ENCODE measurements around the gene AK4. TPM values are rescaled to one million over a fixed set of nuclear protein-coding genes. Genes with fewer than 3 reads are reported as not detected.

AK4 gene
- polyA plus RNA-seq, 1 donor (not counting 4 experiments of a cell fraction or from before 2014, with no cell fraction given) = 90.0 TPM

DNA sequence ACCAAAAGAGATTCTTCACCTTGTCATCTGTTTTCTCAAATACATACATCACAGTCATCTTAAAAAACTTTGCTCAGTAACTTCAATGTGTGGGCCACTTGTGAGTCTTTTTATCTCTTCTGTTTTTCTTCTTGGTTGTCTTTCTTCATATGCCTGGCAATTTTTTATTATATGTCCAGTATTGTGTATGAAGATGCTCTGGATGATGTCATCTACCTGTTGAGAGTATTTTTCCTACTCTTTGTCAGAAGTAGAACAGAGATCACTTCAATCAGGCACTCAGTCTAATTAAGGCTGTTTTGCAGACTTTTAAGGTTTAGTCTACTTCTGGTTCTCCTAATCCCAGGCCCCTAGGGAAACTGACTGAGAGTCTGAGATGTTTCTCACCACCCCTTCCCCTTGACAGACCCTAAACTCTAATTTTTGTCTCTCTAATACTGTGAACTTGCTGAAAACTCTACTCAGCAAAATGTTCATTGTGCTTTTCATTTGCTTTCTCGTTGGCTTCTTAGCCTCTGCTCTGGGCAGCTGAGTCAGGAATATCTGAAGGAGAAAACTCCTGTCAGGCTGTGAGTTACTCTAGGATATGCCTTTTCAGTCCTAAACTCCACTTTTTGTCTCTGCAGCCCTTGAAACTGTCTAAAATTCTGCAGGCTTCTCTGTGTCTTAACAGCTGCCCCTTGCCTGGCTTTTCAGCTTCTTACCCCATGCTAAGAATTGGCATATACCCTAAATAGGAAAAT is 128.4 kb downstream of the AK4 start:
- dilution Hi-C loops (cut with MboI; ENCODE audit: extremely low pct_ligation_motif_present, low sequenced_read_pairs) = no loop called here
- no peaks in the 10 kb centered on the region for H3K4me1 ChIP-seq (ENCODE audit: control insufficient read depth, extremely low read depth, insufficient read depth, low read length)
- H3K9me3 ChIP-seq (ENCODE audit: control insufficient read depth, low read depth, low read length) = no peaks in the 10 kb centered on the region
- H3K79me2 ChIP-seq (ENCODE audit: control insufficient read depth, insufficient read depth, low read length) = no peaks in the 10 kb centered on the region
- peaks cover 0 to 2% of the 10 kb centered on the region in 2 experiments for H3K36me3 ChIP-seq (ENCODE audit: control insufficient read depth in 2 of 2, extremely low read depth in 1 of 2, insufficient read depth in 2 of 2, low read length in 2 of 2)
- no peak overlapping the region for H3K4me2 ChIP-seq (ENCODE audit: control insufficient read depth, extremely low read depth, insufficient read depth, low read depth, low read length)
- DNase-seq (ENCODE audit: low read depth, low spot score) = no peak
- no peak overlapping the region for H3K9ac ChIP-seq (ENCODE audit: control insufficient read depth, extremely low read depth, insufficient read depth, low read length)
- TF ChIP-seq EZH2 (IDR thresholded peaks at IDR 0.05; ENCODE audit: low read length) = no peak
- TF ChIP-seq, protein P1, sequence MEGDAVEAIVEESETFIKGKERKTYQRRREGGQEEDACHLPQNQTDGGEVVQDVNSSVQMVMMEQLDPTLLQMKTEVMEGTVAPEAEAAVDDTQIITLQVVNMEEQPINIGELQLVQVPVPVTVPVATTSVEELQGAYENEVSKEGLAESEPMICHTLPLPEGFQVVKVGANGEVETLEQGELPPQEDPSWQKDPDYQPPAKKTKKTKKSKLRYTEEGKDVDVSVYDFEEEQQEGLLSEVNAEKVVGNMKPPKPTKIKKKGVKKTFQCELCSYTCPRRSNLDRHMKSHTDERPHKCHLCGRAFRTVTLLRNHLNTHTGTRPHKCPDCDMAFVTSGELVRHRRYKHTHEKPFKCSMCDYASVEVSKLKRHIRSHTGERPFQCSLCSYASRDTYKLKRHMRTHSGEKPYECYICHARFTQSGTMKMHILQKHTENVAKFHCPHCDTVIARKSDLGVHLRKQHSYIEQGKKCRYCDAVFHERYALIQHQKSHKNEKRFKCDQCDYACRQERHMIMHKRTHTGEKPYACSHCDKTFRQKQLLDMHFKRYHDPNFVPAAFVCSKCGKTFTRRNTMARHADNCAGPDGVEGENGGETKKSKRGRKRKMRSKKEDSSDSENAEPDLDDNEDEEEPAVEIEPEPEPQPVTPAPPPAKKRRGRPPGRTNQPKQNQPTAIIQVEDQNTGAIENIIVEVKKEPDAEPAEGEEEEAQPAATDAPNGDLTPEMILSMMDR (optimal IDR thresholded peaks at IDR 0.05 in 1 of 3, IDR thresholded peaks at IDR 0.05 in 1 of 3, conservative IDR thresholded peaks at IDR 0.05 in 1 of 3; ENCODE audit: extremely low read depth in 1 of 3, insufficient read depth in 2 of 3, low read length in 3 of 3) = no peak
- H3K27ac ChIP-seq (ENCODE audit: control insufficient read depth, insufficient read depth, low read length) = no peak overlapping the region
- H3K27me3 ChIP-seq (ENCODE audit: control insufficient read depth, extremely low read depth, insufficient read depth, low read length) = no peaks in the 10 kb centered on the region
- H4K20me1 ChIP-seq (ENCODE audit: control insufficient read depth, extremely low read depth, insufficient read depth, low read length) = no peaks in the 10 kb centered on the region
- no peaks in the 10 kb centered on the region for H3K9me1 ChIP-seq (ENCODE audit: control insufficient read depth, extremely low read depth, insufficient read depth, low read length)
- H3K4me3 ChIP-seq (ENCODE audit: control insufficient read depth in 2 of 3, extremely low read depth in 1 of 3, insufficient read depth in 2 of 3, low read depth in 1 of 3, low read length in 3 of 3) = no peak overlapping the region
- no peak overlapping the region for H2AFZ ChIP-seq (ENCODE audit: control insufficient read depth, low read length)
- no peak for FAIRE-seq

DNA sequence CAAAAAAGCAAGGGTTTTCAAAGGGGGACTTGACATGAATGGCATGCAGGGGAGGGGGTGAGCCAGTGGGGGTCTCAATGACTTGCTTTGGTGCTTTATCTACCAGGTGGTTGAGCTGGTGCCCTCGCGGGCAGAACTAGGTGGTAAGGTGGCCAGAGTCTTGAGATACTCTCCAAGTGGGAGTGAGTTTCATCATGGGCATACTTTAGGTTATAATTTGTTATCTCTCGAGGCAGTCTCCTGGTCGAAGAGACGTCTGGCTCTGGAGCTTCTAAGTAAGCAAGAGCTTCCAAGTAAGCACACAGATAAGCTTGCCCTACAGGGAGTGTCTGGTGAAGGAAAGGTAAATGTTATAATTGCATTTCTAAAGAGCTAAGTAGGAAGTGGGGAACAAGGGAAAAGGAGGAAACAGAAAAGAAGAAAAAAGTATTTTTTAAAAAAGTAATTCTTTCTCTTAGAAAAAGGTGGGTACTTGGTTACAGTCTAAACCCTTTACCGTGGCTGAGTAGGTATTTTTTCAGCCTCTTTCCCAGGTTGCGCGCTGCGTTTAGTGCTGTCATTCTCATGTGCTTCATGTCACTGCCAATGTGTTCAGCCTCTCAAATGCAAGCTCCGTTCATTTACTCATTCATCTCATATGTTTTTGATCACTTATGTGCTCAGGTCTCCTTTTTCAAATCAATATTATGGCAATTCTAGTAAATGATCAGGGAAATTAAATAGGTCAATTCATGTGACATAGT is 129.8 kb downstream of the AK4 start:
- no peak overlapping the region for H2AFZ ChIP-seq (ENCODE audit: control insufficient read depth, low read length)
- dilution Hi-C loops (cut with MboI; ENCODE audit: extremely low pct_ligation_motif_present, low sequenced_read_pairs) = no loop called here
- no peak overlapping the region for H3K4me3 ChIP-seq (ENCODE audit: control insufficient read depth in 2 of 3, extremely low read depth in 1 of 3, insufficient read depth in 2 of 3, low read depth in 1 of 3, low read length in 3 of 3)
- H4K20me1 ChIP-seq (ENCODE audit: control insufficient read depth, extremely low read depth, insufficient read depth, low read length) = no peaks in the 10 kb centered on the region
- DNase-seq (ENCODE audit: low read depth, low spot score) = no peak
- H3K27me3 ChIP-seq (ENCODE audit: control insufficient read depth, extremely low read depth, insufficient read depth, low read length) = no peaks in the 10 kb centered on the region
- H3K27ac ChIP-seq (ENCODE audit: control insufficient read depth, insufficient read depth, low read length) = no peak overlapping the region
- TF ChIP-seq, protein P1 (optimal IDR thresholded peaks at IDR 0.05 in 1 of 3, IDR thresholded peaks at IDR 0.05 in 1 of 3, conservative IDR thresholded peaks at IDR 0.05 in 1 of 3; ENCODE audit: extremely low read depth in 1 of 3, insufficient read depth in 2 of 3, low read length in 3 of 3) = no peak
- TF ChIP-seq EZH2 (IDR thresholded peaks at IDR 0.05; ENCODE audit: low read length) = no peak
- H3K9me1 ChIP-seq (ENCODE audit: control insufficient read depth, extremely low read depth, insufficient read depth, low read length) = no peaks in the 10 kb centered on the region
- H3K79me2 ChIP-seq (ENCODE audit: control insufficient read depth, insufficient read depth, low read length) = no peaks in the 10 kb centered on the region
- no peak overlapping the region for H3K9ac ChIP-seq (ENCODE audit: control insufficient read depth, extremely low read depth, insufficient read depth, low read length)
- H3K4me2 ChIP-seq (ENCODE audit: control insufficient read depth, extremely low read depth, insufficient read depth, low read depth, low read length) = no peak overlapping the region
- FAIRE-seq = no peak
- no peaks in the 10 kb centered on the region for H3K9me3 ChIP-seq (ENCODE audit: control insufficient read depth, low read depth, low read length)
- H3K4me1 ChIP-seq (ENCODE audit: control insufficient read depth, extremely low read depth, insufficient read depth, low read length) = no peaks in the 10 kb centered on the region
- peaks cover 0 to 2% of the 10 kb centered on the region in 2 experiments for H3K36me3 ChIP-seq (ENCODE audit: control insufficient read depth in 2 of 2, extremely low read depth in 1 of 2, insufficient read depth in 2 of 2, low read length in 2 of 2)

Data from keratinocyte (primary cell).